Tongue (tissue), 2 donors: ENCODE data around the gene PRKACA. TPM values are rescaled to one million over a fixed set of nuclear protein-coding genes. Genes with fewer than 3 reads are reported as not detected.

ENCODE experiments used
- DNase-seq: peaks from one replicate; pipeline ENCODE4 v3.0.0-alpha.2; 2015
- total RNA-seq: library from RNA; depleted of rRNA; stranded (reverse); fragments of >200 nt; gene quantifications from one replicate; pipeline ENCODE4 v1.2.3, GENCODE V29; 2014

PRKACA gene
- total RNA-seq, 1 donor from 2014 or later, result 209 TPM

DNA sequence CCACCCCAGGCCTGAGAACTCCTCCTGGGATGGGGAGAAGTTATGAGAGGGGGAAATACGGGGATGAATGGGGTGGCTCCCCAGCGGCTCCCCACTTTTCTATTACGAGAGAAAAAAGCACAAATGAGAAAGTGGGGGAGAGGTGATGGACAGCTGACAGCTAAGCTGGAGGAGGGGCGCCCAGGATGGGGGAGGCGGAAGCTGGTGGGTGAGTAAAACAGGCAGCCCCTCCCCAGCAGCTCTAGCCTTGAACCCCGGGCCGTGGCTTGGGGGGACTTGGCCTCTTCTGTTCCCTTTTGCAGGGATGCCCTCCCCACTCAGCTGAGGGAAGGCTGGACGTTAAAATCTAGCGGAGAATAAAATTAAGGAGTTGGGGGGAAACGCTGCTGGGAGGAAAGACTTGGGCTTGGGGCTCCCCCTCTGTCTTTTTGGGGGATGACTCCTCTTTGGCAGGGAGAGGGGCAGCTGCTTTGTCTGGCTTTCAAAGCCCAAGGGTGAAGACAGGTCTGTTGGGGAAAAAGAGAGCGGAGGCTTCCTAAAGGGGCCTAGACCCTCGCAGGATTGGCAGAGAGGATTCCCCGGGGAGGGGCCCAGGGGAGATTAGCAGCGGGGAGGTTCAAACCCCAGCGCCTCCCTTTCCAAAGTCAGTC, 25.6 kb downstream of the PRKACA start:
- DNase-seq, result peak; percentile 44

DNA sequence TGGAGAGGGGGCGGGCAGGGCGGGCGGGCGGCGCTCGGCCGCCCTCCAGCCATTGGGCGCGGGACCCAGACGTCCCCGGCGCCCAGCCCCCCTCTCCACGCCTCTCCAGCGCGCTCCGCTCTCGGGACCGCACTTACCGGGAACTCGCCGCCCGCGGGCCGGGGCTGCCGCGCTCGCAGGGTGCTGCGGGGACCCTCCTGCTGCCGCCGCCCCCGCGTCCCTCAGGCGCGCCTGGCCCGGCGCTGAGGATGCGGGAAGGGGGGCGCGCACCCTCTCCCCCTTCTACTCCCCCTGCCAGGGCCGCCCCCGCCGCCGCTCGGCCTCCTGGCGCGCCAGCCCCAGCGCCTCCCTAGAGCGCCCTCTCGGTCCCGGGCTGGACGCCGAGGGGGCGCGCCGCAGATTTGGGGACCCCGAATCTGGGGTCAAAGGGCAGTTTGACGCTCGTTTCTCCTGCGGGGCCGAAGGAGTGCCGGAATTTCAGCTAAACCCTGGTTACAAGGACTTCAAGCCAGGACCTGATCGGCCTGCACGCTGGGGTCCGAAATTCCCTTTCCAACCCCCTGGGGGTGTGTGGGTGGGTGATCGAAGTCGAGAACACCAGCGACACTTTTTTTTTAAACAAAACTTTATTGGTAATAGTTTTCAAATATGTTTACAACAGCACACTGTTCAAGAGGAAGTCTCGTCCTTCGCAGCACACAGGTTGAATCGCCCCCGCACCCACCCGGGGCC, 26.3 kb downstream of the PRKACA start:
- DNase-seq, result peak; percentile 77

DNA sequence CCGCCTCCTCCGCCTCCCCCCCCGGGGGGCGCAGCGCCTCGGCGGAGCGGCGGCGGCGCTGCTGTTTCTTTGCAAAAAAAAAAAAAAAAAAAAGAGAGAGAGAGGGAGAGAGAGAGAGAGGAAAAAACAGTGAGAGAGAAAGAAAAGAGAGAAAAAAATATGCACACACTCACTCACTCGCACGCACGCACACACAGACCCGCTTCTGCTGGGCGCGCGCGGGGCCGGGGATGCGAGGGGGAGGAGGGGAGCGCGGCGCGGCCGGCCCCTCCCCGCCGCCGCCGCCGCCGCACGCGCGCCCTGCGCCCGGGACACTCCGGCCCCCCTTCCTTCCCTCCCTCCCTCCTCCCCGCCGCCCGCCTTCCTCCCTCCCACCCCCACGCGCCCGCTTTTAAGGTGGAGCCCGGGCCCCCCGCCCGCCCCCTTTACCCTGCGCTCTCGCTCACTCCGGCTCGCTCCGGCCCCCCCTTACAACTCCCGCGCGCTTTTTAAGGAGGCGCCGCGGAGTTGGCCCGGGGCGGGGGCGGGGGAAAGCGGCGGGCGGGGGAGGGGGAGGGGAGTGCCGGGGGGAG, 27.0 kb downstream of the PRKACA start, which contains the start of gene SAMD1:
TSS of gene SAMD1 (minus strand) at position 243 of the 572 bp plus-strand sequence.
- DNase-seq, result peak; percentile 97

GRCh38 chr19:14089662-14090508, 27.7 kb downstream of the PRKACA start:
- peak; percentile 61 for DNase-seq

GRCh38 chr19:14089412-14089661, 28.2 kb downstream of the PRKACA start:
- peak; percentile 43 for DNase-seq

- DNase-seq, result no peak
Observed at GRCh38 chr19:14088634-14089411, 28.7 kb downstream of the PRKACA start.

GRCh38 chr19:14086098-14086497, 31.5 kb downstream of the PRKACA start:
- DNase-seq, result no peak

GRCh38 chr19:14085309-14085995, 32.1 kb downstream of the PRKACA start, which contains the start of gene C19orf67:
Gene C19orf67, minus strand, starts transcription at chr19:14085783. Its CDS starts 156 bp downstream, at chr19:14085627.
- no peak for DNase-seq

GRCh38 chr19:14082675-14082960, 34.9 kb downstream of the PRKACA start:
- no peak for DNase-seq

DNA sequence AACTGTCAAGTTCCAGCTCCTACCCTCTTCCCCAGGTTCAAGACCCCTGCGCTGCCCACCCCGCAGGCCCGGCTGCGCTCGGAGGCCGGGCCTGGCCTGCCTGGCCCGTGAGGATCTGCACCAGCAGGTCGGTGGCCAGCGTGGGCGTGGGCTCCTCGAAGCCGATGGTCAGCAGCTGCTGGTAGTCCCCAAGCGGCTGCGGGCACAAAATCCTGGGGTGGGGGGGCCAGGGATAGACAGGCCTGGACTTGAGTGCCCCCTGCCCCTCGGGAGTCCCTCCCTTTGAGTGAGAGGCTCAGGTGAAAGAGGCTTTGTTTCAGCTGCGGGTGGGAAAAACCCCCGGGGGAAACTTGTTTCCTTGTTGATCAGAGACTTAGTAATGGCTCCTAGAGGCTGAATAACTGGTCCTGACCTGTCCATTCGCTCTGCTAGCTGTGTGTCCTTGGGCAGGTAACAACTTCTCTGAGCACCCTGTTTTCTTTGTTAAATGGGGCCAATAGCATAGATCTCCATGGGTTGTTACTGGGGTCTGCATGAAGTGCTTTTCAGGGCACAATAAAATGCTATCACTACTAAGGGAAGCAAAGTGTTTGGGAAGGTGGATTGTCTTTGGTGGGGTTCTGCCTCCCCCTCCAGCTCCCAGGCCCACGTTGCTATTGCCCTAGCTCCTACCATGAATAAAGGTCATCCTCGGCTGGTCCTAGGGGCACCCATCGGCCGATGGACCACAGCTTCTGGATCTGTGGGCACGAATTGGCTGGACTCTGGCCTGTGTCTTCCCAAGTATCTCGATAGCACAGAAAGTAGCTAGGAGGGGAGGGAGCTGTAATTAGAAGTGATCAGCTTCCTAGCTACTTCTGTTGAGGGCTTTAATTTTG, 35.5 kb downstream of the PRKACA start:
- no peak for DNase-seq

GRCh38 chr19:14080887-14081796, 36.4 kb downstream of the PRKACA start:
- DNase-seq, result peak; percentile 100

- DNase-seq, result no peak
Observed at GRCh38 chr19:14078411-14078810, 39.2 kb downstream of the PRKACA start.

- peak; percentile 44 for DNase-seq
Observed at GRCh38 chr19:14073925-14074838, 43.4 kb downstream of the PRKACA start.

DNA sequence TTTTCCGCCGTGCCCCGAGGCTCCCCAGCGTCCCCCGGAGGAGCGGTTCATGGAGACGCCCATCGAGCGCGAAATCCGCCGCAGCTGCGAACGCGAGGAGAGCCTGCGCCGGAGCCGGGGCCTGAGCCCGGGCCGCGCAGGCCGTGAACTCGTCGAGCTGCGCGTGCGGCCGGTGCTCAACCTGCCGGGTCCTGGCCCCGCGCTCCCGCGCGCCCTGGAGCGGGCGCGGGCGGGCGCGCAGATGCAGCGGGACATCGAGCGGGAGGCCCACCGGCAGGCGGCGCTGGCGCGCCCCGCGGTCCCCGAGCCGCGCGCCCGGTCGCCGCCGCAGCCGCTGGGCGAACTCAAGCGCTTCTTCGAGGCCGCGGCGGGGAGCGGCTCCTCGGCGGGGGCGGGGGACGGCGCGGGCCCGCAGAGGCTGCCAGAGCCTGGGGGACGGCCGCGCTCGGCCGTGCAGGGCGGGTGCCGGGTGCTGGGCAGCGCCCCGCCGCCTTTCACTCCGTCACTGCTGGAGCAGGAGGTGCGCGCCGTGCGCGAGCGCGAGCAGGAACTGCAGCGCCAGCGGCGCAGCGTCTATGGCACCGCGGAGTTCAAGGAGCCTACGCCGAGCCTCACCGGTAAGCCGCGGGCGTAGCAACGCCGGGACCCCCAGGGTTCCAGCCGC, 44.2 kb downstream of the PRKACA start:
- DNase-seq, result peak; percentile 79

DNA sequence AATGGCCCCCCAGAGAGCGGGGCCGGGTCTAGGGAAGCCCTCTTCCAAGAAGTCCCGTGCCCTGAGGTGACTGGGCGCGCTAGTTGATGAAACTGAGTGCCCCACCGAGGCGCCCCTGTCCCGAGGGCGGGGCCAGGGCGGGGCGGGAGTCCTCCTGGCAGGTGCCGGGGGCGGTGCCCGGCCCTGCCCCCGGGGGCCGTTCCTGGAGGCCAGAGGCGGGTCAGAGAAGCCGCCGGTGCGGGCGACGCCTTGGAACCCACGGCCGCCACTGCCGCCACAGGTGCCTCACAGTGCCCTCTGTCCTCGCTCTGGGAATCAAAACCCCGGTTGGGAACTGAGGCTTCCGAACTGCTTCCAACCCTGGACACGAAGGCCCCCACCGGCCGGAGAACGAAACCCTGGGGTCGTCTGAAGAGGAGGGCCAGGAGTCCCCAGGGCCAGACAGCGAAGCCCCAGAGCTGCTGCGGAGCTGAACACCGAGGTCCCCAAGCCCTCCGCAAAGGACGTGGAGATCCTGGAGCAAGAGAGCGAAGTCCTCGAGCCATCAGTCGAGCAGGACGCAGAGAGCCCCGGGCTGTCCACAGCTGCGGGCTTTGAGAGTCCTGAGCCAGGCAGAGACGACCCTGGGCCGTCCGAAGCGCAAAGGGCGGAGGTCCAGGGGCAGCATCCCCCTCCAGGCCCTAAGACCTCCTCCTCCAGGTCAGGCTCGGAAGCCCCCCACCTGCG, 44.9 kb downstream of the PRKACA start, which contains the start of gene MISP3:
TSS of gene MISP3 (plus strand) at position 252 of the 726 bp plus-strand sequence. CDS start 524 bp downstream, outside the sequence.
- no peak for DNase-seq

- no peak for DNase-seq
Observed at GRCh38 chr19:14070268-14071050, 47.1 kb downstream of the PRKACA start.
